ENCODE data around the gene EBLN2.

DNA sequence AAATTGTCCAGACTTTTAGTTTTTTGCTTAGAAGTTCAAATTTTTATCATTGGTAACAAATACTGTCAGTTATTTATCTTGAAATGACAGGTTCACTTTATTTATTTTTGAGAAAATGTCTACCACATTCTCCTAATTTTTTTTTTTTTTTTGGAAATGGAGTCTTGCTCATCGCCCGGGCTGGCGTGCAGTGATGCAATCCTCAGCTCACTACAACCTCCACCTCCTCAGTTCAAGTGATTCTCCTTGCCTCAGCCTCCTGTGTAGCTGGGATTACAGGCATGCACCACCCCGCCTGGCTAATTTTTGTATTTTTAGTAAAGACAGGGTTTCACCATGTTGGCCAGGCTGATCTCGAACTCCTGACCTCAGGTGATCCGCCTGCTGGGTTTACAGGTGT lies 16.1 kb upstream of the EBLN2 start:
- TF ChIP-seq THRB (CRISPR knock-in tag; conservative IDR thresholded peaks at IDR 0.05) (no peak), CHD1 (IDR thresholded peaks at IDR 0.05; ENCODE audit: low read length) (no peak), MAZ (CRISPR knock-in tag; conservative IDR thresholded peaks at IDR 0.05 in 1 of 2, IDR thresholded peaks at IDR 0.05 in 1 of 2) (no peak), PTBP1 (IDR thresholded peaks at IDR 0.05; ENCODE audit: low read depth, low read length) (no peak), GABPA (tag; conservative IDR thresholded peaks at IDR 0.05; ENCODE audit: low read depth) (no peak), ZNF584 (CRISPR knock-in tag; IDR thresholded peaks at IDR 0.05; ENCODE audit: low read depth) (no peak)
- TF ChIP-seq, protein P1, sequence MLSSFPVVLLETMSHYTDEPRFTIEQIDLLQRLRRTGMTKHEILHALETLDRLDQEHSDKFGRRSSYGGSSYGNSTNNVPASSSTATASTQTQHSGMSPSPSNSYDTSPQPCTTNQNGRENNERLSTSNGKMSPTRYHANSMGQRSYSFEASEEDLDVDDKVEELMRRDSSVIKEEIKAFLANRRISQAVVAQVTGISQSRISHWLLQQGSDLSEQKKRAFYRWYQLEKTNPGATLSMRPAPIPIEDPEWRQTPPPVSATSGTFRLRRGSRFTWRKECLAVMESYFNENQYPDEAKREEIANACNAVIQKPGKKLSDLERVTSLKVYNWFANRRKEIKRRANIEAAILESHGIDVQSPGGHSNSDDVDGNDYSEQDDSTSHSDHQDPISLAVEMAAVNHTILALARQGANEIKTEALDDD (IDR thresholded peaks at IDR 0.05), result no peak
- TF ChIP-seq, protein P2, sequence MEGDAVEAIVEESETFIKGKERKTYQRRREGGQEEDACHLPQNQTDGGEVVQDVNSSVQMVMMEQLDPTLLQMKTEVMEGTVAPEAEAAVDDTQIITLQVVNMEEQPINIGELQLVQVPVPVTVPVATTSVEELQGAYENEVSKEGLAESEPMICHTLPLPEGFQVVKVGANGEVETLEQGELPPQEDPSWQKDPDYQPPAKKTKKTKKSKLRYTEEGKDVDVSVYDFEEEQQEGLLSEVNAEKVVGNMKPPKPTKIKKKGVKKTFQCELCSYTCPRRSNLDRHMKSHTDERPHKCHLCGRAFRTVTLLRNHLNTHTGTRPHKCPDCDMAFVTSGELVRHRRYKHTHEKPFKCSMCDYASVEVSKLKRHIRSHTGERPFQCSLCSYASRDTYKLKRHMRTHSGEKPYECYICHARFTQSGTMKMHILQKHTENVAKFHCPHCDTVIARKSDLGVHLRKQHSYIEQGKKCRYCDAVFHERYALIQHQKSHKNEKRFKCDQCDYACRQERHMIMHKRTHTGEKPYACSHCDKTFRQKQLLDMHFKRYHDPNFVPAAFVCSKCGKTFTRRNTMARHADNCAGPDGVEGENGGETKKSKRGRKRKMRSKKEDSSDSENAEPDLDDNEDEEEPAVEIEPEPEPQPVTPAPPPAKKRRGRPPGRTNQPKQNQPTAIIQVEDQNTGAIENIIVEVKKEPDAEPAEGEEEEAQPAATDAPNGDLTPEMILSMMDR (IDR thresholded peaks at IDR 0.05 in 2 of 3, conservative IDR thresholded peaks at IDR 0.05 in 1 of 3; ENCODE audit: insufficient read depth in 2 of 3, low read depth in 1 of 3, low read length in 3 of 3), result no peak
- TF ChIP-seq, protein P3, sequence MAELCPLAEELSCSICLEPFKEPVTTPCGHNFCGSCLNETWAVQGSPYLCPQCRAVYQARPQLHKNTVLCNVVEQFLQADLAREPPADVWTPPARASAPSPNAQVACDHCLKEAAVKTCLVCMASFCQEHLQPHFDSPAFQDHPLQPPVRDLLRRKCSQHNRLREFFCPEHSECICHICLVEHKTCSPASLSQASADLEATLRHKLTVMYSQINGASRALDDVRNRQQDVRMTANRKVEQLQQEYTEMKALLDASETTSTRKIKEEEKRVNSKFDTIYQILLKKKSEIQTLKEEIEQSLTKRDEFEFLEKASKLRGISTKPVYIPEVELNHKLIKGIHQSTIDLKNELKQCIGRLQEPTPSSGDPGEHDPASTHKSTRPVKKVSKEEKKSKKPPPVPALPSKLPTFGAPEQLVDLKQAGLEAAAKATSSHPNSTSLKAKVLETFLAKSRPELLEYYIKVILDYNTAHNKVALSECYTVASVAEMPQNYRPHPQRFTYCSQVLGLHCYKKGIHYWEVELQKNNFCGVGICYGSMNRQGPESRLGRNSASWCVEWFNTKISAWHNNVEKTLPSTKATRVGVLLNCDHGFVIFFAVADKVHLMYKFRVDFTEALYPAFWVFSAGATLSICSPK (IDR thresholded peaks at IDR 0.05; ENCODE audit: borderline replicate concordance), result no peak

All from K562 (cell line).